Spleen (tissue), 13 donors: Measurements from ENCODE around the gene MRPS33. TPM values are rescaled to one million over a fixed set of nuclear protein-coding genes. Genes with fewer than 3 reads are reported as not detected.
A peak's percentile ranks its signal among the peaks of the same experiment; 100 is the strongest.

Experiments
- DNase-seq: peaks from one replicate; pipeline ENCODE4 v3.0.0-alpha.2; 2020
- H3K27ac ChIP-seq, 8 donors: fragments of 200-600 bp; sonication (generic) in 7 of 8; 1 replicate in 4 of 8; 2 replicates in 4 of 8; pipeline versions ENCODE4 v1.5.0 to v1.8.0; 2016 to 2021; ENCODE audit warnings: inconsistent platforms in 4 of 8, mild to moderate bottlenecking in 4 of 8, moderate library complexity in 1 of 8
- H3K27me3 ChIP-seq, 7 donors: fragments of 200-600 bp; sonication (generic) in 6 of 7; replicated peaks in 1 of 7; 1 replicate in 4 of 7; 2 replicates in 3 of 7; pipeline versions ENCODE4 v1.5.0 to v1.8.0; 2016 to 2021; ENCODE audit warnings: inconsistent platforms in 3 of 7, mild to moderate bottlenecking in 1 of 7
- H3K36me3 ChIP-seq, 6 donors: fragments of 200-600 bp; sonication (generic) in 5 of 6; 1 replicate in 4 of 6; 2 replicates in 2 of 6; pipeline versions ENCODE4 v1.5.0 to v1.8.0; 2016 to 2021; ENCODE audit warnings: inconsistent platforms in 2 of 6
- H3K4me1 ChIP-seq, 6 donors: fragments of 200-600 bp; sonication (generic) in 5 of 6; 1 replicate in 3 of 6; 2 replicates in 3 of 6; pipeline versions ENCODE4 v1.5.0 to v1.8.0; 2016 to 2021; ENCODE audit warnings: inconsistent platforms in 3 of 6
- H3K4me3 ChIP-seq, 8 donors: fragments of 200-600 bp; sonication (generic) in 7 of 8; 1 replicate in 4 of 8; 2 replicates in 4 of 8; pipeline versions ENCODE4 v1.5.0 to v1.8.0; 2016 to 2021; ENCODE audit warnings: inconsistent platforms in 4 of 8, mild to moderate bottlenecking in 4 of 8, moderate library complexity in 2 of 8
- H3K9me3 ChIP-seq, 8 donors: fragments of 200-600 bp; sonication (generic) in 7 of 8; 1 replicate in 4 of 8; 2 replicates in 4 of 8; pipeline versions ENCODE4 v1.5.0 to v1.8.0; 2016 to 2021; ENCODE audit warnings: inconsistent platforms in 4 of 8
- CTCF ChIP-seq, 11 experiments: fragments of 200-600 bp in 7 of 11; fragments of 450-650 bp in 4 of 11; sonication (generic) in 4 of 11; IDR thresholded peaks in 8 of 11; conservative IDR thresholded peaks in 3 of 11; 1 replicate in 7 of 11; 2 replicates in 4 of 11; pipeline versions ENCODE4 v1.4.0 to v1.8.0; 2016 to 2021; ENCODE audit warnings: antibody characterized with exemption in 11 of 11, inconsistent platforms in 4 of 11, mild to moderate bottlenecking in 1 of 11
- POLR2A ChIP-seq, 3 donors: fragments of 450-650 bp; IDR thresholded peaks; one replicate each; pipeline ENCODE4 v1.5.1; 2017; ENCODE audit warnings: antibody characterized with exemption in 3 of 3, mild to moderate bottlenecking in 1 of 3
- POLR2AphosphoS5 ChIP-seq, 3 donors: sonication (generic); formaldehyde crosslinking; IDR thresholded peaks; one replicate each; pipeline ENCODE4 v1.5.1; 2017; ENCODE audit warnings: antibody characterized with exemption in 3 of 3
- WGBS, 5 donors: extraction: QIAGEN DNeasy Blood & Tissue Kit in 3 of 5; methylation state at CpG; one replicate each; pipeline versions ENCODE4 v1.1.5 to v1.1.7; 2013 to 2018; 5-methylcytosine and 5-hydroxymethylcytosine counted together
- intact Hi-C: fragments of 100-400 bp; cut with DNase I; formaldehyde crosslinking; loops from one replicate; pipeline ENCODE4 v1.15.0; 2023; ENCODE audit warnings: low total_unique reads
- long read RNA-seq, 2 donors: transcript quantifications; one replicate each; lab custom pipeline, GENCODE V29; 2026
- polyA plus RNA-seq, 3 donors: library from polyadenylated mRNA; stranded (reverse); fragments of 200-250 nt; gene quantifications; one replicate each; pipeline ENCODE4 v1.2.1, GENCODE V29; 2013
- total RNA-seq, 7 donors: library from RNA; depleted of rRNA in 3 of 7; stranded (reverse); fragments of >200 nt in 3 of 7; fragmentation: NEBNext Ultra II Directional in 4 of 7; extraction: Animal tissue kit (Norgen Biotek cat#: 25700) in 4 of 7; gene quantifications; one replicate each; pipeline versions ENCODE4 v1.1.0 to v1.2.1, GENCODE V29; 2016 to 2021
- donor health status: healthy with polysubstance abuse.
- donor health status: DM: no; HTN: no; CAD: no; lungs with moderate emphysema.
- donor health status: DM: no; HTN: no; CAD: no.
- donor health status: Bipolar disorder and iron deficiency.
- donor health status: healthy.
- donor health status: DM: no; HTN: no; CAD: no.
- donor health status: DM: yes; HTN: yes; CAD: no.

The MRPS33 gene
- 10 to 100 TPM in 6 of 7 donors, 1 to 10 TPM in 1; 5.9 to 31.3 (median 24.8) TPM for total RNA-seq
- 10 to 100 TPM; 52.2 to 71.4 (median 66.3) TPM for polyA plus RNA-seq
- long read RNA-seq, donor 1, full-length matches to known transcripts: 20 of 25 reads
- long read RNA-seq, donor 1, partial matches to known transcripts: 5 of 25 reads
- long read RNA-seq, donor 1, other reads (novel, unspliced or antisense): 0 of 25 reads
- long read RNA-seq, donor 2, full-length matches to known transcripts: 23 of 23 reads
- long read RNA-seq, donor 2, partial matches to known transcripts: 0 of 23 reads
- long read RNA-seq, donor 2, other reads (novel, unspliced or antisense): 0 of 23 reads

DNA sequence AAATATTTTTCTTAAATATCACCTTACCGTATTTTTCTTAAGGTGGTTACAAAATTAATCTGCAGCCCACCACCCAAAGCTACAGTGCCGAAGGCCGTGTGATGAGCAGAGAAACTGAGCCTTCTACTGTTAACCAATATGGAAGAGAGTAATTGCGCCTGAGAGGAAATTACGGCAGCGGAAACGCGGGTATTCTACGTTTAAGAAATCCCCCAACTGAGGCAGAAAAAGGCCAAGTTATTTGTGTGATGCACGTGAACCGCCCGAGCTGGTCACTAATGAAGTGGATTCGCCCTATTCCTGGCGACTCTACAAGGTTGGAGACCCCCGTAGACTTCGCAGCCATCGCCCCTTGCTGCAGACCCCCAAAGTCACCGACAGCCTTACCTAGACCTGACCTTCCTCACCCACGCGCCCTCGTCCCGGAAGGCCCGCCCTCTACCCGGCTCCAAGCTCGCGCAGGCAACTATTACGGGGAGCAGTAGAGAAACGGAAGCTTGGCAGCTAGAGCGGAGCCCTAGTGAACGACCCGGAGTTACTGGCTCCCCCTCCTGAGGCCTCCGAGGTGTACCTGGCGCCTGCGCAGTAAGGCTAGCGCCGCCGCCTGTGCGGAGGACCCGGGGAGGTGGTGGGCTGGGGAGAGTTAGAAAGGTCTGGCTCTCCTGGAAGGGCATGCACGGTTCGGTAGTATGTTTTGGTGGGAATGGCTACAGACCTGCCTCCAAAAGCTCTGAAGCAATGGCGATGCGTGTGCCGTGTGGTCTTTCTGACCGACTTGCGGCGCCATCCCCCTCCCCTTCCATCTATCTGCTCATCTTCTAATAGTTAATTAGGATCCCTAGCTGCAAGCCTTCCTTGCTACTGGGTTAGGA is at the start of gene MRPS33:
Gene MRPS33 (minus strand): TSS at position 429 of the 872 bp plus-strand sequence. CDS start 4,319 bp downstream, outside the sequence.
- DNase-seq: peak; percentile 99
- Histone ChIP-seq H3K36me3 (peaks cover 0 to 9% (median 4%) of the 10 kb centered on the region in 6 donors), H3K9me3 (peaks cover 0 to 10% (median 7%) of the 10 kb centered on the region in 8 donors), H3K27me3 (peaks cover 0 to 13% (median 0%) of the 10 kb centered on the region in 7 donors), H3K4me1 (peaks cover 11 to 37% (median 24%) of the 10 kb centered on the region in 6 donors), H3K27ac (peak within 1 kb of the TSS; percentile 90 to 95 (median 90)), H3K4me3 (peak within 1 kb of the TSS; percentile 49 to 77 (median 58))
- intact Hi-C loops: loop anchor here (10.0 kb wide), 1 partner anchor 320 kb away; the partner anchor contains the start of gene NDUFB2
- TF ChIP-seq POLR2AphosphoS5 (IDR thresholded peaks at IDR 0.05): peak; percentile 95
- peak in 2 of 3 donors; percentile 21 to 64 for TF ChIP-seq POLR2A (IDR thresholded peaks at IDR 0.05)
- TF ChIP-seq CTCF (IDR thresholded peaks at IDR 0.05 in 8 of 11, conservative IDR thresholded peaks at IDR 0.05 in 3 of 11): peak in 7 of 11 experiments; percentile 23 to 57 (median 47)
- WGBS, 5 donors: 0 to 1% (median 0%) methylated on average over 45 to 47 of the region's 47 CpGs

DNA sequence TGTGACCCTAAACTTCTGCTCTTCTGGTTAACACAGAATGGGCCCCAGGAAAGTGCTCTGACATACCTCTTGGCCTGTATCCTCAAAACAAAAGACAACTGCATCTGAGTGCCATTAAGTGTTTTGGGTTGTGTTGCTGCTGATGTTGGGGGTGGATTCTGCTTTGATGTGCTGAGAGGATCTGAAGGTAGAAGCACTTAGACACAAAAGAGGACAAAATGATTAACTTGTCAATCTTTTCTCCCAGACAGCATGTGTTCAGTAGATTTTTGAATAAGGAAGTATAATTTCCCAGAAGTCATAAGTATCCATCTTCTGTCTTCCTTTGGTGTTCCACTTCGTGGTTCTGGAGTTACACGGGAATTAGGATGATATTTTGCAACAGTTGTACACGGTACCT is 43.0 kb upstream of the MRPS33 start:
- Histone ChIP-seq H3K36me3 (no peaks in the 10 kb centered on the region), H3K27ac (no peak overlapping the region), H3K27me3 (no peaks in the 10 kb centered on the region), H3K4me3 (no peak overlapping the region), H3K9me3 (peaks cover 0 to 13% (median 2%) of the 10 kb centered on the region in 8 donors), H3K4me1 (peaks cover 0 to 5% (median 0%) of the 10 kb centered on the region in 6 donors)
- no peak for DNase-seq
- no peak for TF ChIP-seq CTCF (IDR thresholded peaks at IDR 0.05 in 8 of 11, conservative IDR thresholded peaks at IDR 0.05 in 3 of 11)
- TF ChIP-seq POLR2AphosphoS5 (IDR thresholded peaks at IDR 0.05): no peak
- TF ChIP-seq POLR2A (IDR thresholded peaks at IDR 0.05): no peak
- 82 to 95% (median 85%) methylated on average over 3 of the region's 3 CpGs for WGBS, 5 donors
- intact Hi-C loops: no loop called here

- Histone ChIP-seq H3K4me1 (peaks cover 0 to 7% (median 0%) of the 10 kb centered on the region in 6 donors), H3K9me3 (peaks cover 0 to 13% (median 2%) of the 10 kb centered on the region in 8 donors), H3K4me3 (no peak overlapping the region), H3K27ac (no peak overlapping the region), H3K36me3 (no peaks in the 10 kb centered on the region), H3K27me3 (no peaks in the 10 kb centered on the region)
- no peak for DNase-seq
- TF ChIP-seq POLR2AphosphoS5 (IDR thresholded peaks at IDR 0.05) (no peak), CTCF (IDR thresholded peaks at IDR 0.05 in 8 of 11, conservative IDR thresholded peaks at IDR 0.05 in 3 of 11) (no peak), POLR2A (IDR thresholded peaks at IDR 0.05) (no peak)
- WGBS, 5 donors: 85 to 96% (median 90%) methylated on average over 4 of the region's 4 CpGs
- intact Hi-C loops: no loop called here
These were observed 40.4 kb upstream of the MRPS33 start for GRCh38 chr7:141055146-141055545.
